ENCODE results near the gene FAM13A.
A peak's percentile ranks its signal among the peaks of the same experiment; 100 is the strongest.

Gene FAM13A

GRCh38 chr4:88737307-88737941 lies 319.6 kb downstream of the FAM13A start:
- peak; percentile 96 for DNase-seq

GRCh38 chr4:88736264-88736663 lies 320.7 kb downstream of the FAM13A start:
- no peak for DNase-seq

GRCh38 chr4:88735564-88735963 lies 321.4 kb downstream of the FAM13A start:
- DNase-seq = no peak

GRCh38 chr4:88734403-88734949 lies 322.5 kb downstream of the FAM13A start:
- DNase-seq = no peak

- DNase-seq = no peak
Observed at GRCh38 chr4:88732714-88733368, 324.1 kb downstream of the FAM13A start.

- DNase-seq = no peak
Observed at GRCh38 chr4:88731381-88731780, 325.6 kb downstream of the FAM13A start.

GRCh38 chr4:88730811-88731210 lies 326.2 kb downstream of the FAM13A start:
- no peak for DNase-seq

- DNase-seq = no peak
Observed at GRCh38 chr4:88729146-88729760, 327.7 kb downstream of the FAM13A start.

- DNase-seq = no peak
Observed at GRCh38 chr4:88728146-88728545, 328.8 kb downstream of the FAM13A start.

GRCh38 chr4:88725986-88726385 lies 331.0 kb downstream of the FAM13A start:
- no peak for DNase-seq

GRCh38 chr4:88725143-88725542 lies 331.8 kb downstream of the FAM13A start:
- DNase-seq = no peak

GRCh38 chr4:88724406-88724805 lies 332.6 kb downstream of the FAM13A start:
- no peak for DNase-seq

- no peak for DNase-seq
Observed at GRCh38 chr4:88722828-88723227, 334.2 kb downstream of the FAM13A start.

GRCh38 chr4:88722276-88722780 lies 334.7 kb downstream of the FAM13A start:
- DNase-seq = no peak

GRCh38 chr4:88720451-88721428 lies 336.2 kb downstream of the FAM13A start:
- no peak for DNase-seq

- DNase-seq = no peak
Observed at GRCh38 chr4:88719381-88719780, 337.6 kb downstream of the FAM13A start.

- DNase-seq = no peak
Observed at GRCh38 chr4:88718098-88718497, 338.9 kb downstream of the FAM13A start.

- DNase-seq = no peak
Observed at GRCh38 chr4:88713782-88714181, 343.2 kb downstream of the FAM13A start.

GRCh38 chr4:88709989-88710388 lies 347.0 kb downstream of the FAM13A start:
- DNase-seq = no peak

GRCh38 chr4:88706574-88706973 lies 350.4 kb downstream of the FAM13A start:
- DNase-seq = peak; percentile 65

GRCh38 chr4:88705805-88706492 lies 351.0 kb downstream of the FAM13A start:
- no peak for DNase-seq

- no peak for DNase-seq
Observed at GRCh38 chr4:88705223-88705622, 351.8 kb downstream of the FAM13A start.
